Panc1 (cell line): ENCODE results near the gene KDM2A. TPM values are rescaled to one million over a fixed set of nuclear protein-coding genes. Genes with fewer than 3 reads are reported as not detected.
A peak's percentile ranks its signal among the peaks of the same experiment; 100 is the strongest.

Experiments used
- ATAC-seq: fragments of 200-7000 bp; cut with Tn5 transposase; 2 replicates; pipeline ENCODE4 v1.9.1; 2020; ENCODE audit warnings: mild to moderate bottlenecking, moderate library complexity
- BruUV-seq: library from RNA; stranded (reverse); fragments of 400-500 nt; replicated peaks from 2 replicates; lab custom pipeline; 2021; lab: Mats Ljungman, UMichigan
- CTCF ChIA-PET: fragments of 300-600 bp; sonication (Branson Sonifier 250); formaldehyde crosslinking; loops from one replicate; lab custom pipeline; 2022; ENCODE audit warnings: antibody characterized with exemption; lab: Charles Lee
- POLR2A ChIA-PET: fragments of 300-600 bp; sonication (Branson Sonifier 250); formaldehyde crosslinking; loops from one replicate; lab custom pipeline; 2022; ENCODE audit warnings: antibody characterized with exemption; lab: Charles Lee
- DNase-seq: peaks from one replicate; pipeline ENCODE4 v3.0.0-alpha.2; 2010; ENCODE audit warnings: low read depth, low spot score
- H3K27ac ChIP-seq: 2 replicates; pipeline ENCODE4 v1.5.1; 2011; ENCODE audit warnings: mild to moderate bottlenecking, low read length, inconsistent platforms
- H3K27me3 ChIP-seq: fragments of 200-500 bp; sonication (Bioruptor generic); 2 replicates; pipeline ENCODE4 v1.6.0; 2014; ENCODE audit warnings: low read length, inconsistent platforms; ENCODE audit not compliant: control insufficient read depth, insufficient read depth
- H3K36me3 ChIP-seq: fragments of 200-500 bp; sonication (Bioruptor generic); 2 replicates; pipeline ENCODE4 v1.5.1; 2014; ENCODE audit warnings: inconsistent platforms, mild to moderate bottlenecking, low read length, moderate library complexity; ENCODE audit not compliant: control insufficient read depth, insufficient read depth
- H3K4me1 ChIP-seq: 2 replicates; pipeline ENCODE4 v1.5.1; 2011; ENCODE audit warnings: inconsistent platforms, mild to moderate bottlenecking, low read length, moderate library complexity; ENCODE audit not compliant: control insufficient read depth, insufficient read depth
- H3K4me3 ChIP-seq, 2 experiments: 2 replicates each; pipeline ENCODE4 v1.5.1; 2011 to 2012; ENCODE audit warnings: low read depth in 2 of 2, low read length in 2 of 2, mild to moderate bottlenecking in 2 of 2, inconsistent platforms in 1 of 2, moderate library complexity in 1 of 2
- H3K9me3 ChIP-seq: fragments of 200-500 bp; sonication (Bioruptor generic); 2 replicates; pipeline ENCODE4 v1.5.1; 2014; ENCODE audit warnings: low read depth, mild to moderate bottlenecking, inconsistent platforms, low read length, moderate library complexity; ENCODE audit not compliant: control insufficient read depth, insufficient read depth
- CTCF ChIP-seq: fragments of 450-650 bp; IDR thresholded peaks from 2 replicates; pipeline ENCODE4 v1.5.1; 2017; ENCODE audit warnings: mild to moderate bottlenecking
- POLR2AphosphoS5 ChIP-seq: IDR thresholded peaks from 2 replicates; pipeline ENCODE4 v1.6.1; 2012; ENCODE audit warnings: mild to moderate bottlenecking, low read depth, low read length, moderate library complexity
- REST ChIP-seq, 2 experiments: IDR thresholded peaks; 2 replicates each; pipeline ENCODE4 v1.6.1; 2011 to 2012; ENCODE audit warnings: low read depth in 2 of 2, control low read depth in 1 of 2, low read length in 1 of 2, mild to moderate bottlenecking in 1 of 2, moderate library complexity in 1 of 2; ENCODE audit not compliant: insufficient read depth in 1 of 2
- SIN3A ChIP-seq: IDR thresholded peaks from 2 replicates; pipeline ENCODE4 v1.6.1; 2012; ENCODE audit warnings: low read depth, mild to moderate bottlenecking, low read length, moderate library complexity, borderline replicate concordance; ENCODE audit not compliant: insufficient read depth
- TCF7L2 ChIP-seq: IDR thresholded peaks from 2 replicates; pipeline ENCODE4 v1.6.1; 2011; ENCODE audit warnings: mild to moderate bottlenecking, low read depth, low read length, inconsistent platforms
- in situ Hi-C: cut with HindIII; loops from 2 replicates; pipeline ENCODE4 v1.10.0; 2016; ENCODE audit warnings: low sequenced_read_pairs, low pct_unique_long_range_greater_than_20kb
- intact Hi-C: fragments of 100-400 bp; cut with micrococcal nuclease; formaldehyde crosslinking; loops from one replicate; pipeline ENCODE4 v1.10.0; 2022; ENCODE audit not compliant: unreplicated experiment
- total RNA-seq: library from RNA; stranded (reverse); gene quantifications from one replicate; pipeline ENCODE4 v1.2.1, GENCODE V29; 2021; ENCODE audit not compliant: unreplicated experiment

KDM2A gene
- total RNA-seq, 1 experiment from 2014 or later, result 112 TPM

GRCh38 chr11:67267188-67268080, 148.4 kb downstream of the KDM2A start:
- ChIA-PET POLR2A (no interaction called here), CTCF (interaction anchor here (0.6 to 2.1 kb wide), 5 partner anchors 8 to 1222 kb away, joined by 3 to 9 read pairs (median 5); no protein-coding TSS in a partner anchor)
- Histone ChIP-seq H3K36me3 (no peaks in the 10 kb centered on the region; the same call in 1 of the 2 replicates), H3K4me1 (peaks cover 50% of the 10 kb centered on the region), H3K27ac (peak overlapping the region; percentile 79), H3K27me3 (no peaks in the 10 kb centered on the region), H3K4me3 (peak overlapping the region; percentile 74 to 88), H3K9me3 (no peaks in the 10 kb centered on the region)
- intact Hi-C loops (loop anchor here (10.0 kb wide), 1 partner anchor 117 kb away; no protein-coding TSS in a partner anchor), in situ Hi-C loops (no loop called here)
- DNase-seq, result no peak
- TF ChIP-seq CTCF, result no peak
- no peak for TF ChIP-seq POLR2AphosphoS5
- TF ChIP-seq SIN3A, result 0 out of 2 replicates have a peak, but pooled peaks have one; percentile 15
- no peak for TF ChIP-seq REST (IDR thresholded peaks at IDR 0.05; ENCODE audit: insufficient read depth in 1 of 2, low read depth in 2 of 2, low read length in 1 of 2)
- TF ChIP-seq TCF7L2, result no peak
- BruUV-seq, result no TSS peak
- ATAC-seq, result no peak

- in situ Hi-C loops, result no loop called here
- TF ChIP-seq TCF7L2, result no peak
- no peak for TF ChIP-seq SIN3A
- TF ChIP-seq CTCF, result no peak
- TF ChIP-seq POLR2AphosphoS5, result no peak
- no peak for TF ChIP-seq REST (IDR thresholded peaks at IDR 0.05; ENCODE audit: insufficient read depth in 1 of 2, low read depth in 2 of 2, low read length in 1 of 2)
- Histone ChIP-seq H3K4me3 (peak overlapping the region; percentile 74 to 88), H3K4me1 (peaks cover 48% of the 10 kb centered on the region), H3K9me3 (no peaks in the 10 kb centered on the region), H3K36me3 (no peaks in the 10 kb centered on the region; the same call in 1 of the 2 replicates), H3K27me3 (no peaks in the 10 kb centered on the region), H3K27ac (peak overlapping the region; percentile 79)
- POLR2A ChIA-PET, result no interaction called here
- DNase-seq (no peak), ATAC-seq (no peak)
- intact Hi-C loops, result loop anchor here (10.0 kb wide), 1 partner anchor 116 kb away; no protein-coding TSS in a partner anchor
- CTCF ChIA-PET, result interaction anchor here (0.6 to 2.1 kb wide), 2 partner anchors 49 to 59 kb away, joined by 4 to 9 read pairs; no protein-coding TSS in a partner anchor
- TSS peak; percentile 59 for BruUV-seq
Observed at GRCh38 chr11:67268081-67268961, 149.3 kb downstream of the KDM2A start.
